K562 (cell line): ENCODE data around the gene GPR75.

Source experiments
- CHD1 ChIP-seq: fragments of 200-600 bp; sonication (generic); IDR thresholded peaks from one replicate; pipeline ENCODE4 v1.6.1; 2012; ENCODE audit warnings: mild to moderate bottlenecking, moderate library complexity, low read length, inconsistent platforms
- CREB1 ChIP-seq, 2 experiments: sonication (generic) in 1 of 2; formaldehyde crosslinking in 1 of 2; IDR thresholded peaks; 2 replicates each; pipeline versions ENCODE4 v1.6.1 to v1.8.0; 2012 to 2022; ENCODE audit warnings: inconsistent platforms in 1 of 2, mild to moderate bottlenecking in 1 of 2, missing genetic modification reagents in 1 of 2, moderate library complexity in 1 of 2
- EHMT2 ChIP-seq: fragments of 450-650 bp; IDR thresholded peaks from 2 replicates; pipeline ENCODE4 v1.6.1; 2018; ENCODE audit warnings: antibody characterized with exemption
- ELF4 ChIP-seq: fragments of 450-650 bp; formaldehyde crosslinking; IDR thresholded peaks from 2 replicates; pipeline ENCODE4 v1.4.0; 2022; ENCODE audit warnings: missing genetic modification characterization
- ESRRA ChIP-seq: fragments of 450-650 bp; IDR thresholded peaks from 2 replicates; pipeline ENCODE4 v1.6.1; 2014; ENCODE audit warnings: low read depth, mild to moderate bottlenecking, moderate library complexity, borderline replicate concordance
- MLX ChIP-seq, 2 experiments: fragments of 450-650 bp in 1 of 2; sonication (generic) in 1 of 2; formaldehyde crosslinking; conservative IDR thresholded peaks; 2 replicates each; pipeline versions ENCODE4 v1.4.0 to v1.8.1; 2020 to 2022; ENCODE audit warnings: mild to moderate bottlenecking in 1 of 2, missing genetic modification reagents in 1 of 2
- MTA1 ChIP-seq: fragments of 450-650 bp; IDR thresholded peaks from 2 replicates; pipeline ENCODE4 v1.6.1; 2017; ENCODE audit warnings: borderline replicate concordance
- POLR2AphosphoS5 ChIP-seq: IDR thresholded peaks from 2 replicates; pipeline ENCODE4 v1.6.1; 2011; ENCODE audit warnings: mild to moderate bottlenecking, low read depth, low read length, moderate library complexity; ENCODE audit not compliant: control insufficient read depth, insufficient read depth
- TARDBP ChIP-seq: fragments of 450-650 bp; IDR thresholded peaks from 2 replicates; pipeline ENCODE4 v1.6.1; 2016
- TCF7L2 ChIP-seq: fragments of 150-350 bp; IDR thresholded peaks from 2 replicates; pipeline ENCODE4 v1.6.1; 2016; ENCODE audit warnings: low read depth, mild to moderate bottlenecking, low read length, moderate library complexity
- ZBTB43 ChIP-seq: sonication (generic); formaldehyde crosslinking; IDR thresholded peaks from 2 replicates; pipeline ENCODE4 v1.8.0; 2023; ENCODE audit warnings: mild to moderate bottlenecking, missing genetic modification reagents
- ZZZ3 ChIP-seq: fragments of 450-650 bp; IDR thresholded peaks from 2 replicates; pipeline ENCODE4 v1.6.1; 2016; ENCODE audit warnings: antibody characterized with exemption, mild to moderate bottlenecking, moderate library complexity

- no peak for TF ChIP-seq ZBTB43 (CRISPR knock-in tag)
- TF ChIP-seq MTA1 = no peak
- no peak for TF ChIP-seq CREB1 (IDR thresholded peaks at IDR 0.05)
- no peak for TF ChIP-seq CREB1 (CRISPR knock-in tag; IDR thresholded peaks at IDR 0.05)
- no peak for TF ChIP-seq MLX (CRISPR knock-in tag; conservative IDR thresholded peaks at IDR 0.05)
- TF ChIP-seq EHMT2 = no peak
- TF ChIP-seq POLR2AphosphoS5 = no peak
- no peak for TF ChIP-seq ESRRA
- no peak for TF ChIP-seq TCF7L2
- TF ChIP-seq ELF4 = no peak
- TF ChIP-seq TARDBP = no peak
- no peak for TF ChIP-seq CHD1
- no peak for TF ChIP-seq ZZZ3
Observed at GRCh38 chr2:53826587-53827397, 33.0 kb downstream of the GPR75 start.
